Measurements from ENCODE around the gene BMPR1B.

DNA sequence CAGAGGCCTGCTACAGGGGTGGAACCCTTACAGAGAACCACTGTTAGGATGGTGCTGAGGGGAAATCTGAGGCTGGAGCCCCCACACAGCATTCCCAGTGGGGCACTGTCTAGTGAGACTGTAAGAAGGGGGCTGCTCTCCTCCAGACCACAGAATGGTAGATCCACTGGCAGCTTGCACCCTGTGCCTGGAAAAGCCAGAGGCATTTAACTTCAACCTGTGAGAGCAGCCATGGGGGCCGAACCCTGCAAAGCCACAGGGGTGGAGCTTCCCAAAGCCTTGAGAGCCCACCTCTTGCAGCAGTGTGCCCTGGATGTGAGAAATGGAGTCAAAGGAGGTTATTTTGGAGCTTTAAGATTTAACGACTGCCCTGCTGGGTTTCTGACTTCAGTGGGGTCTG, 159.4 kb downstream of the BMPR1B start:
- TF ChIP-seq, protein P1, sequence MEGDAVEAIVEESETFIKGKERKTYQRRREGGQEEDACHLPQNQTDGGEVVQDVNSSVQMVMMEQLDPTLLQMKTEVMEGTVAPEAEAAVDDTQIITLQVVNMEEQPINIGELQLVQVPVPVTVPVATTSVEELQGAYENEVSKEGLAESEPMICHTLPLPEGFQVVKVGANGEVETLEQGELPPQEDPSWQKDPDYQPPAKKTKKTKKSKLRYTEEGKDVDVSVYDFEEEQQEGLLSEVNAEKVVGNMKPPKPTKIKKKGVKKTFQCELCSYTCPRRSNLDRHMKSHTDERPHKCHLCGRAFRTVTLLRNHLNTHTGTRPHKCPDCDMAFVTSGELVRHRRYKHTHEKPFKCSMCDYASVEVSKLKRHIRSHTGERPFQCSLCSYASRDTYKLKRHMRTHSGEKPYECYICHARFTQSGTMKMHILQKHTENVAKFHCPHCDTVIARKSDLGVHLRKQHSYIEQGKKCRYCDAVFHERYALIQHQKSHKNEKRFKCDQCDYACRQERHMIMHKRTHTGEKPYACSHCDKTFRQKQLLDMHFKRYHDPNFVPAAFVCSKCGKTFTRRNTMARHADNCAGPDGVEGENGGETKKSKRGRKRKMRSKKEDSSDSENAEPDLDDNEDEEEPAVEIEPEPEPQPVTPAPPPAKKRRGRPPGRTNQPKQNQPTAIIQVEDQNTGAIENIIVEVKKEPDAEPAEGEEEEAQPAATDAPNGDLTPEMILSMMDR (IDR thresholded peaks at IDR 0.05): no peak
- TF ChIP-seq SMC3 (IDR thresholded peaks at IDR 0.05) (no peak), POLR2A (IDR thresholded peaks at IDR 0.05; ENCODE audit: low read length) (no peak), PHF8 (IDR thresholded peaks at IDR 0.05; ENCODE audit: borderline replicate concordance, low read depth) (no peak), MYC (IDR thresholded peaks at IDR 0.05; ENCODE audit: borderline replicate concordance, low read length) (no peak), RFX5 (IDR thresholded peaks at IDR 0.05) (no peak), MAZ (IDR thresholded peaks at IDR 0.05; ENCODE audit: borderline replicate concordance, low read depth, low read length) (no peak), EP300 (IDR thresholded peaks at IDR 0.05) (no peak), RCOR1 (IDR thresholded peaks at IDR 0.05; ENCODE audit: low read depth, low read length) (no peak), FOSL2 (IDR thresholded peaks at IDR 0.05) (no peak), FOSL2 (CRISPR knock-in tag; IDR thresholded peaks at IDR 0.05) (no peak), KDM5A (IDR thresholded peaks at IDR 0.05) (no peak), ZC3H11A (IDR thresholded peaks at IDR 0.05) (no peak), ZNF302 (CRISPR knock-in tag; IDR thresholded peaks at IDR 0.05) (no peak), NR3C1 (IDR thresholded peaks at IDR 0.05) (no peak)
